Endothelial cell (in vitro differentiated cells): ENCODE data around the gene ZIC1. TPM values are rescaled to one million over a fixed set of nuclear protein-coding genes. Genes with fewer than 3 reads are reported as not detected.

Source experiments
- DNase-seq: peaks from one replicate; pipeline ENCODE4 v3.0.0; 2021; ENCODE audit warnings: low spot score
- H3K27ac Mint-ChIP-seq: one replicate; pipeline ENCODE4 v1.8.0; 2021; ENCODE audit warnings: mixed read lengths, inconsistent platforms; ENCODE audit not compliant: unreplicated experiment
- H3K27me3 Mint-ChIP-seq: one replicate; pipeline ENCODE4 v1.8.0; 2021; ENCODE audit warnings: mild to moderate bottlenecking, moderate library complexity, mixed read lengths, inconsistent platforms; ENCODE audit not compliant: unreplicated experiment
- H3K36me3 Mint-ChIP-seq: one replicate; pipeline ENCODE4 v1.8.0; 2021; ENCODE audit warnings: mild to moderate bottlenecking, low read depth, mixed read lengths, inconsistent platforms; ENCODE audit not compliant: unreplicated experiment
- H3K4me1 Mint-ChIP-seq: one replicate; pipeline ENCODE4 v1.8.0; 2021; ENCODE audit warnings: mild to moderate bottlenecking, mixed read lengths, inconsistent platforms; ENCODE audit not compliant: unreplicated experiment
- H3K4me3 Mint-ChIP-seq: one replicate; pipeline ENCODE4 v1.8.0; 2021; ENCODE audit warnings: mild to moderate bottlenecking, mixed read lengths, inconsistent platforms; ENCODE audit not compliant: unreplicated experiment
- H3K9me3 Mint-ChIP-seq: one replicate; pipeline ENCODE4 v1.8.0; 2021; ENCODE audit warnings: mixed read lengths, inconsistent platforms; ENCODE audit not compliant: unreplicated experiment
- total RNA-seq: library from RNA; stranded (reverse); fragmentation: NEBNext Ultra II Directional; extraction: Animal tissue kit (Norgen Biotek cat#: 25700); gene quantifications from one replicate; pipeline ENCODE4 v1.2.1, GENCODE V29; 2021; ENCODE audit not compliant: unreplicated experiment
- TF ChIP-seq, protein P1 (sequence below): fragments of 200-600 bp; sonication (generic); IDR thresholded peaks from one replicate; pipeline ENCODE4 v1.5.0; 2021; ENCODE audit warnings: antibody characterized with exemption; ENCODE audit not compliant: unreplicated experiment

The ZIC1 gene
- total RNA-seq, 1 donor from 2014 or later, result 4.1 TPM

GRCh38 chr3:147424581-147425387 is 15.6 kb downstream of the ZIC1 start:
- no peak for DNase-seq
- Mint-ChIP-seq H3K27ac (no peak overlapping the region), H3K27me3 (peaks cover 29% of the 10 kb centered on the region), H3K36me3 (peaks cover 7% of the 10 kb centered on the region), H3K9me3 (no peaks in the 10 kb centered on the region), H3K4me3 (no peak overlapping the region), H3K4me1 (peaks cover 35% of the 10 kb centered on the region)
- TF ChIP-seq, protein P1, sequence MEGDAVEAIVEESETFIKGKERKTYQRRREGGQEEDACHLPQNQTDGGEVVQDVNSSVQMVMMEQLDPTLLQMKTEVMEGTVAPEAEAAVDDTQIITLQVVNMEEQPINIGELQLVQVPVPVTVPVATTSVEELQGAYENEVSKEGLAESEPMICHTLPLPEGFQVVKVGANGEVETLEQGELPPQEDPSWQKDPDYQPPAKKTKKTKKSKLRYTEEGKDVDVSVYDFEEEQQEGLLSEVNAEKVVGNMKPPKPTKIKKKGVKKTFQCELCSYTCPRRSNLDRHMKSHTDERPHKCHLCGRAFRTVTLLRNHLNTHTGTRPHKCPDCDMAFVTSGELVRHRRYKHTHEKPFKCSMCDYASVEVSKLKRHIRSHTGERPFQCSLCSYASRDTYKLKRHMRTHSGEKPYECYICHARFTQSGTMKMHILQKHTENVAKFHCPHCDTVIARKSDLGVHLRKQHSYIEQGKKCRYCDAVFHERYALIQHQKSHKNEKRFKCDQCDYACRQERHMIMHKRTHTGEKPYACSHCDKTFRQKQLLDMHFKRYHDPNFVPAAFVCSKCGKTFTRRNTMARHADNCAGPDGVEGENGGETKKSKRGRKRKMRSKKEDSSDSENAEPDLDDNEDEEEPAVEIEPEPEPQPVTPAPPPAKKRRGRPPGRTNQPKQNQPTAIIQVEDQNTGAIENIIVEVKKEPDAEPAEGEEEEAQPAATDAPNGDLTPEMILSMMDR, result no peak

DNA sequence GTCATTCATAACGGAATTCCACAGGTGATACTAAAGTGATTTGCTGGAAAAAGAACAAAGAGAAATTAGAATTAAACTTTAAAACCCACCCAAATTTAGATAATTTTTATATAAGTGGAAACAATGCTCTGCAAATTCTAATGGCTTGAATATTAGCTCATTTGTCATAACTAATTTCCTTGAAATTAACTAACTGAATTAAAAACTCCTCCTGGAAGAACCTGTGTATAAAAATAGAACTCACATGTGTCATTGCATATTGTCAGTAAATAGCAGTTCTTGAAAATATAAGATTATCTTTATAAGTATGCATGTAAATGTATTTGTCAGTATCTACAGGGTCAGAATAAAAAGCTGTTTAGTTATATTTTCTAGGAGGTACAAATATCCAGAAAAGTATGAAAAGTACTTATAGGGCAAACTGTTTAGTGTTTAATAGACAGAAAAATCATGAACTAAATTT is 16.3 kb downstream of the ZIC1 start:
- H3K27ac Mint-ChIP-seq, result no peak overlapping the region
- H3K9me3 Mint-ChIP-seq, result no peaks in the 10 kb centered on the region
- no peak overlapping the region for H3K4me3 Mint-ChIP-seq
- H3K36me3 Mint-ChIP-seq, result peaks cover 3% of the 10 kb centered on the region
- TF ChIP-seq, protein P1, result no peak
- peaks cover 28% of the 10 kb centered on the region for H3K4me1 Mint-ChIP-seq
- H3K27me3 Mint-ChIP-seq, result peaks cover 24% of the 10 kb centered on the region
- no peak for DNase-seq

DNA sequence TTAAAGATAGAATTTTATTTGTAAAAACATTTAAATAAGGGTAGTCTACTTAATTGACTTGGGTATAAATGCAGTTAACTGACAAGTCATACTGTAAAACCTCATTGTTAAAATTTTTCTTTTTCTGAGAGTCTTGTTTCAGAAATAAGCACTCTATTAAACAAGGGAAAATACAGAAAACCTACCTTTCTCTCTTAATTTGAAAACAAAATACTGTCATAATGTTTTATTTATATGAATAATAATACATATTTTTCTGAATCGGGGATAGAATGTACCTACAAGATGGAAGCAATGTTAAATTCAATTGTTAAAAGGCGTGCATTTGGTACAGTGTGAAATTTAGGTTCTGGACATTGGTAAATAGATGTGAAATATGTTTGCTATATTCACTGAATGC is 17.8 kb downstream of the ZIC1 start:
- Mint-ChIP-seq H3K36me3 (peaks cover 3% of the 10 kb centered on the region), H3K27me3 (peaks cover 16% of the 10 kb centered on the region), H3K27ac (no peak overlapping the region), H3K4me1 (peaks cover 21% of the 10 kb centered on the region), H3K4me3 (no peak overlapping the region), H3K9me3 (no peaks in the 10 kb centered on the region)
- TF ChIP-seq, protein P1, result no peak
- DNase-seq, result no peak

DNA sequence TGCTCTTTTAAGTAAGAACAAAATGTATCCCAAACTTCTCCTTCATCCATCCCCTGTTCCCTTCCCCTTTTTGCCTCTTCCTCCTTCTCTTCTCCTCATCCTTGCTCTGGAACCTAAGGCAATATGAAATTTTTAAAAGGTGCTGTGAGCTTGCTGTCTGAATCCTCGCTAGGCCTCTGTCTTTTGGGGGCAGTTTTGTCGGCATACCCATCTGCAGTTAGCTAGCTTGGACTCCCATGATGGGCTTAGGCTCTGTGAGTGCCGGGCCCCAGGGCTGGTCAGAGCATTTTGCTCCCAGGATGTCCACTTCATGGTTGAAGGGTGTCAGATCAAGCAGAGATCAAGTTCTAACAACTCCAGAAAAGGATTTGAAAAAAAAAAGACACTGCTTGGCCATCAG is 18.6 kb downstream of the ZIC1 start:
- Mint-ChIP-seq H3K4me3 (no peak overlapping the region), H3K27me3 (peaks cover 13% of the 10 kb centered on the region), H3K4me1 (peaks cover 15% of the 10 kb centered on the region), H3K27ac (no peak overlapping the region), H3K36me3 (peaks cover under 1% of the 10 kb centered on the region), H3K9me3 (no peaks in the 10 kb centered on the region)
- no peak for DNase-seq
- TF ChIP-seq, protein P1, result no peak

GRCh38 chr3:147428326-147428725 is 19.2 kb downstream of the ZIC1 start:
- Mint-ChIP-seq H3K9me3 (no peaks in the 10 kb centered on the region), H3K27me3 (peaks cover 7% of the 10 kb centered on the region), H3K4me3 (no peak overlapping the region), H3K36me3 (no peaks in the 10 kb centered on the region), H3K4me1 (peaks cover 11% of the 10 kb centered on the region), H3K27ac (no peak overlapping the region)
- DNase-seq, result no peak
- TF ChIP-seq, protein P1, result no peak
